ENCODE results near the gene CPA5.
"Not testable (repeated sequence)": the region's sequence is repeated elsewhere in the genome, so short reads cannot be mapped to it uniquely, and the experiment has no call there.

Gene CPA5

DNA sequence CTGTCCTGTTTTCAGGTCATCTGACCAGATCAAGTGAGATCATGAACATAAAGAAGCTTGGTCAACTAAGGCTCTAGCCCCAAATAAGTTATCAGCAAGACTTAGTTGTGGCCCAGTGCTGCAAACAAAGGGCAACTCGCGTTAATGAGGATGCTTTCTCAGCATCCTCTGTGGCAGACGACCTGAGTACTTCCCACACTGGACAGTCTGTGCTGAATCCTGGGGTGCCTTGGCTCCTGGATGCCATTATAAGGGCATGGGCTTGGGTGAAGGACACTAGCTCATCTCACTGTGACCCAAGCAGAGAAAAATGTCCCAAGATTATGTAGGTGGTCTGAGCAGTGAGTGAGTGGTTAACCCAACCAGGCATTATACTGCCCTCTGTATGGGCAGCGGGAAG, 13.9 kb downstream of the CPA5 start:
- no peak for DNase-seq (ENCODE audit: low read depth in 2 of 2)

GRCh38 chr7:130359276-130359857, 14.8 kb downstream of the CPA5 start:
- no peak for DNase-seq (ENCODE audit: low read depth in 2 of 2)

- DNase-seq (ENCODE audit: low read depth in 2 of 2) = no peak
Observed at GRCh38 chr7:130360518-130360917, 15.9 kb downstream of the CPA5 start.

- DNase-seq (ENCODE audit: low read depth in 2 of 2) = no peak
Observed at GRCh38 chr7:130361681-130362080, 17.1 kb downstream of the CPA5 start.

GRCh38 chr7:130362251-130362816, 17.7 kb downstream of the CPA5 start:
- DNase-seq (ENCODE audit: low read depth in 2 of 2) = no peak

- DNase-seq (ENCODE audit: low read depth in 2 of 2) = no peak
Observed at GRCh38 chr7:130363026-130363847, 18.6 kb downstream of the CPA5 start.

DNA sequence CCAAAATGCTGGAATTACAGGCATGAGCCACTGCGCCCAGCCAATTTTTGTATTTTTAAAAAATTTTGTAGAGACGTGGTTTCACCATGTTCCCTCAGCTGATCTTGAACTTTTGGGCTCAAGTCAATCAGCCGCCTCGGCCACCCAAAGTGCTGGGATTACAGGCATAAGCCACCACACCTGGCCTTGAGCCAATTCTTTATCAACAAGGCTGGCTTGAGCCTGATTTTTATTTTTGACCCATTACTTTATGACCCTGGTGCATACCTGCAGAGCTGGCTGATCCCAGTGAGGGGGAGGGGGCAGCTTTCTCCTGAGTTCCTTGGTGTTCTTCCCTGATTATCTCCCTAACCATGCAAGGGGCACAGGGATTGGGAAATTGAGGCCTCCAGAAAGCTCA, 19.8 kb downstream of the CPA5 start:
- DNase-seq (ENCODE audit: low read depth in 2 of 2) = no peak

DNA sequence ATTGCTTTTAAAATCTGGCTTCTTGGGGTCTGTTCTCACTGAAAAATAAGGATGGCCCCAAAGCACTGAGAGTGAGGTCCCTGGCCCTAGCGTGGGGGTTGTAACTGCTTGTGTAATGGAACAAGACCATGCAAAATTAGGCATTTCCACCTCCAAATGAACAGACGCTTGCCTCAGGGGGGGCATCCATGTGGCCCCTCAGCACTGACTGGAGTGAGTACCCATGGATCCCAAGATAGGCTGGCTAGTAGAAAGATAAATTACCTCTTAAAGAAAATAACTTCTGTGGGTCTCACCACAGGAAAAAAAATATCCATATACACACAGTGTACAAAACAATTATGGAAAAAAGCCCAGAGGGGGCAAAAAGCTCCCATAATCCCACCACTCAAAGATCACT, 20.5 kb downstream of the CPA5 start:
- no peak for DNase-seq (ENCODE audit: low read depth in 2 of 2)

DNA sequence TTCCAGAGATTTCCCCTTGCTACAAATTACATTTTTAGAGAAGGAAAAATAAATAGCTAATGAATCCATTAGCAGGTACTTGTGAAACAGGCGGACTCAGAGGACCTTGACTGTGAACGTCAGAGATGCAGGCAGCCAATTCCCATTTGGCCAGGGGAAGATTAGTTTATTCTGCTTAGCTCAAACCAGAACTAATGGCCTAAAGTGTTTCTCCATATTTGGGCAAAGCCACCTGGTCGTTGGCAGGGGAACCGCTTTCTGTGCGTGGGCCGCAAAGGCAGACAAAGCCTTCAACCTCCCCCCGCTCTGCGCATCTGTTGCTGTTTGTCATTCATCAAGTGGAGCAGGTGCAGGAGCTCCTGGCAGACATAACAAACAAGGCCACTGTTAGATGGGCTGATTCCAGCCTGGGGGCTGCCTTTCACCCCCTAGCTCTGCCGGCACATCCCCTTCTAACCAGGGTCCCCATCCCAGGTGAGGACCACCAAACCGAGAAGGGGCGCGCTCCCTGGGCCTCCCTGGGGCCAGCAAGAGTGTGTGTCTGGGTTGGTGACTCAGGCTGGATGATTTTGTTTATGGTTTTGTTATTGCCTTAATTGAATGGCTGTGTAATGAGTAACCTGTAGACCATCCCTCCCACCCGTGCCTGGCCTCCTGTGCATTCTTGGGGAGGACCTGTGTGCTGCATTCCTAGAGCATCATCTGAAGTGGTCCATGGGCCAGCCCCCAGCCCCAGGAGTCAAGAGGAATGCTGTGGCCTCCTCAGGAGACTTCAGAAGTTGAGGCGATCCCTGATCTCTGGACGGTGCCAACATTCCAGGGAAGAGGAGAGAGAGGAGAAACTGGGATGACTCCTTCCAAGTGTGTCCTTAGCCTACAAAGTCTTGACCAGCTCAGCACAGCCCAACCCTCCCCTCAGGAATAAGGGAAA, 21.2 kb downstream of the CPA5 start:
- no peak for DNase-seq (ENCODE audit: low read depth in 2 of 2)

DNA sequence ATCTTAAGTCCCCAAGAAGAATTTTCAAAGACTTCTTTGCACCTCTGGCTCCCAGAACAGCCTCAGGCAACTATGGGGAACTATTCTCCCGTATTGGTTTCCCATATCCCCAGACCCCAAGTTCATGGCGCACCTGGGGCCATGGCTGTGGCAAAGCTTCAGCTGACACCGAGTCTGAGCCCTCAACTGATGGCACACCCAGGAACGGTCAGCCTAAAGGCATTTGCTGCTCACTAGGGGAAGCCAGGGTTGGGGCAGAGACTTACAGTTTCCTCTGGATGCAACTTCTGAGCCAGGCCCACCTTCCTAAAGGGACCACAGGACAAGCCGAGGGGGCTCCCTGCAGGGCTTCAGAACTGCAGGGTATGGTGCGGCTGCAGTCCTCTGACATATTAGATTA, 21.9 kb downstream of the CPA5 start:
- no peak for DNase-seq (ENCODE audit: low read depth in 2 of 2)

- no peak for DNase-seq (ENCODE audit: low read depth in 2 of 2)
Observed at GRCh38 chr7:130367088-130367755, 22.6 kb downstream of the CPA5 start.

- no peak for DNase-seq (ENCODE audit: low read depth in 2 of 2)
Observed at GRCh38 chr7:130367836-130368746, 23.5 kb downstream of the CPA5 start.

GRCh38 chr7:130369110-130369711, 24.6 kb downstream of the CPA5 start:
- no peak for DNase-seq (ENCODE audit: low read depth in 2 of 2)

DNA sequence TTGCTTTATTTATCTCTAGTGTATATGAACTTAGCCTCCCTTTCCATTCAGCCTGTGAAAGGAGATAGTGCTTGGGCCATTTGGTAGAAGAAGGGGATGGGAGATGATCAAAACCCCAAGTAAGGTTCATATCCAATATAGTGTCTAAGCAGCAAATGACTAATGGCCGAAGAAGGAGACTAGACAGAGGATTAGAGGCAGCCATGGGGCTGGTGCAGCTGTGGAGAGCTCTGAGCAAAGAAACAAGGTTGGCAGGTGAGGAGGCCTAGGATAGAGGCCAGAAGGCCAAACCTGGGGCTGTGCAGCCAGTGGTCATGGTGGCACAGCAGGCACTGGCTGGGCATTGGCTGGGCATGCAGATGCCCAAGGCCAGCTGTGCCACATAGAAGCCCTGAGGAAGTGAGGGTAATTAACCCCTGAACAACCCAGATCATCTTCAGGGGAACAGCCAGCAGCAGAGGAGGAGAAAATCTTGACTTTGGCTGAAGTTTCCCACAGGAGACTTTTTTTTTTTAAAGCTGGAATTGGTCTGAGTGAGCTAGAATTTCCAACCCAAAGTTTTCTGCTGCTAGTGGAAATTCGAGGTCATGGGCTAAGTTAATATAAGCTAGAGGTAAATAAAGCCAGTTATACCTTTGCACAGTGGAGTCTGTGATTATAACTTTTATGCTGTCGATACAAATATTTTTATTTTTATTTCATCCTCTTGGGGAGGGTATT, 25.4 kb downstream of the CPA5 start:
- DNase-seq (ENCODE audit: low read depth in 2 of 2) = no peak

DNA sequence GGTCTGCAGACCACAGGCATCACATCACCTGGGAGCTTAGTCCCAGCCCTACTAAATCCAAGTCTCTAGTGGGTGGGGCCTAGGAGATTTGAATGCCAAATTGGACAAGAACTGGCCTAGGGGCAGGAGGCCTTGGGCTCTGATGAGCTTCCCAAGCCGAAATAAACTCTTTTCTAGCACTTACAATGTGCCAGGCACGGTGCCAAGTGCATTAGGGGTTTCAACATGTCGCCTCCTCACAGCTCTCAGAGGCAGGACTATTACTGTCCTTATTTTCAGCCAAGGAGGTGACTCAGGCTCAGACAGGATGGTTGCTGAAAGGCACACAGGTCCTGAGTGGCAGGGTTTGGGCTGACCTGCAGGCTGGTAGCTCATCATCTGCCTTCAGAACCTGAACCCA, 26.4 kb downstream of the CPA5 start:
- DNase-seq (ENCODE audit: low read depth in 2 of 2) = no peak

DNA sequence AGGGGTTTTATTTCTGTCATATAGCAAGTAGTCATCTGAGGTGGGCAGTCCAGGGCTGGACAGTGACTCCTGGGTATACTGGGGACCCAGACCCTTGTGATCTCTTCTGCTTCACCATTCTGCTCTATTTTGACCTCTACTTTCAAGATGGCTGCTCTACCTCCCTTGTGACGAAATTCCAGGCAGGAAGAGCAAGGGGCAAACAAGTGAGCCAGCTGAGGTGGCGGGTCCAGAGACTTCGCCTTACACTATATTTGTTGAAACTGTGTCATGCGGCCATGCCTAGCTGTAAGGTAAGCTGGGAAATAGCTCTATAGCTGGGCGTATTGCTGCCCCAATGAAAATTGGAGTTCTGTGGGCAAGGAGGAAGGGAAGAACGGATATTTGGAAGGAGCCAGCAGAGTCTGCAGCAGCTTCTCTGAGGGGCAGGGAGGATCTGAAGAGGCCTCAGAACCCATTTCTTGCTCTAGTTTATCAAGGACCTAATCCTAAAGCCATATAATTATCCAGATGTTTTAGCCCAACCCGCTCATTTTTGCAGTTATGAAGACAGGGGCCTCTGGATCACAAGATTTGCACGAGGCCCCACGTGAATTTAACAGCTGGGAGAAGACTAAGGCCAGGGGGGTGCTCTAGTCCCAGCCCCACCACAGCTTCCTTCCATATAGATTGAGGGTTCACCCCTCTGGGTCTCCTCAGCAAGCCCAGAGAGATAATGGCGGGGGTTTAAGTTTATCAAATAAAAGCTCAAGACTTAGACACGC, 28.0 kb downstream of the CPA5 start:
- no peak for DNase-seq (ENCODE audit: low read depth in 2 of 2)

DNA sequence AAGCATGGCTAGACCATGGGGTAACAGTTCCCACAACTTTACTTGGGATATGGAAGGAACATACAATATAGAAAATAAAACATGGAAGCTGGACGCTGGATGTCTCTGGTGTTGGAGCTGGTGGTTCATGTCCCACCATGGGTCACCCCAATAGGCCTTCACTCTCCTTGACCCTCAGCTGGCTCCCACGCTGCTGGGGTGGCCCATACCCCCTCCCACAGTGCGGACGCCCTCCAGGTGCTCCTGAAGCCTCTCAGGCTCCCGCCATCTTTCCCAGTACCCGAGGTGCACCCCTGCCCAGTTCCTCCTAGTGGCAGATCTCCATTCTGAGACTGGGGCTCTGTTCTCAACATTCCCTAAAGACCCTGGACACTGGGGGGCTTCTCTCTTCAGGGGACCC, 29.9 kb downstream of the CPA5 start:
- no peak for DNase-seq (ENCODE audit: low read depth in 2 of 2)

DNA sequence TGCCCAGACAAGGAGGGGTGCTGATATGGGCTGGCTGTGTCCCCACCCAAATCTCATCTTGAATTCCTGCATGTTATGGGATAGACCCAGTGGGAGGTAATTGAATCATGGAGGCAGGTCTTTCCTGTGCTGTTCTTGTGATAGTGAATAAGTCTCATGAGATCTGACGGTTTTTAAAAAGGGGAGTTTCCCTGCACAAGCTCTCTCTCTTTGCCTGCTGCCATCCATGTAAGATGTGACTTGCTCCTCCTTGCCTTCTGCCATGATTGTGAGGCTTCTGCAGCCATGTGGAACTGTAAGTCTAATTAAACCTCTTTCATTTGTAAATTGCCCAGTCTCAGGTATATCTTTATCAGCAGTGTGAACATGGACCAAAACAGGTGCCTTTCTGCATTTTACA, 31.8 kb downstream of the CPA5 start:
- not testable (repeated sequence) for DNase-seq (ENCODE audit: low read depth in 2 of 2)

- DNase-seq (ENCODE audit: low read depth in 2 of 2) = no peak
Observed at GRCh38 chr7:130377178-130377577, 32.6 kb downstream of the CPA5 start.

All from activated CD8-positive, alpha-beta memory T cell treated with anti-CD3 and anti-CD28 coated beads for 4 hours (primary cell).